ENCODE measurements around the gene PIKFYVE.

- TF ChIP-seq, protein P1, sequence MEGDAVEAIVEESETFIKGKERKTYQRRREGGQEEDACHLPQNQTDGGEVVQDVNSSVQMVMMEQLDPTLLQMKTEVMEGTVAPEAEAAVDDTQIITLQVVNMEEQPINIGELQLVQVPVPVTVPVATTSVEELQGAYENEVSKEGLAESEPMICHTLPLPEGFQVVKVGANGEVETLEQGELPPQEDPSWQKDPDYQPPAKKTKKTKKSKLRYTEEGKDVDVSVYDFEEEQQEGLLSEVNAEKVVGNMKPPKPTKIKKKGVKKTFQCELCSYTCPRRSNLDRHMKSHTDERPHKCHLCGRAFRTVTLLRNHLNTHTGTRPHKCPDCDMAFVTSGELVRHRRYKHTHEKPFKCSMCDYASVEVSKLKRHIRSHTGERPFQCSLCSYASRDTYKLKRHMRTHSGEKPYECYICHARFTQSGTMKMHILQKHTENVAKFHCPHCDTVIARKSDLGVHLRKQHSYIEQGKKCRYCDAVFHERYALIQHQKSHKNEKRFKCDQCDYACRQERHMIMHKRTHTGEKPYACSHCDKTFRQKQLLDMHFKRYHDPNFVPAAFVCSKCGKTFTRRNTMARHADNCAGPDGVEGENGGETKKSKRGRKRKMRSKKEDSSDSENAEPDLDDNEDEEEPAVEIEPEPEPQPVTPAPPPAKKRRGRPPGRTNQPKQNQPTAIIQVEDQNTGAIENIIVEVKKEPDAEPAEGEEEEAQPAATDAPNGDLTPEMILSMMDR (IDR thresholded peaks at IDR 0.05), result no peak
- TF ChIP-seq POLR2A (IDR thresholded peaks at IDR 0.05), result no peak
These were observed 8.7 kb downstream of the PIKFYVE start for GRCh38 chr2:208274748-208275147.

Data from thyroid gland (tissue), 4 donors.